K562 (cell line): ENCODE data around the gene OTUB2. TPM values are rescaled to one million over a fixed set of nuclear protein-coding genes. Genes with fewer than 3 reads are reported as not detected.

Experiments
- ATAC-seq: fragments of 200-7000 bp; cut with Tn5 transposase; 3 replicates; pipeline ENCODE4 v1.9.1; 2020; ENCODE audit warnings: moderate library complexity
- BruUV-seq: library from RNA; stranded (reverse); fragments of 400-500 nt; replicated peaks from 2 replicates; lab custom pipeline; 2021; lab: Mats Ljungman, UMichigan
- CTCF ChIA-PET: fragments of 300-600 bp; formaldehyde crosslinking; extraction: SDS; loops from one replicate; lab custom pipeline; 2021; ENCODE audit warnings: low intra/inter-chr PET ratio; lab: Yijun Ruan, JAX
- POLR2A ChIA-PET: fragments of 300-600, 350-650 bp; sonication (Branson Sonifier 250); formaldehyde crosslinking; extraction: SDS; loops from one replicate; lab custom pipeline; 2021; ENCODE audit warnings: antibody characterized with exemption, inconsistent platforms; lab: Yijun Ruan, JAX
- DNase-seq, 4 experiments: peaks; one replicate each; pipeline versions ENCODE4 v3.0.0 to v3.0.0-alpha.2; 2011 to 2018; ENCODE audit warnings: low spot score in 3 of 4, mixed read lengths in 3 of 4; ENCODE audit errors: extremely low read depth in 1 of 4
- FAIRE-seq: peaks from 2 replicates; lab custom pipeline; 2011; peaks lifted over from hg19 to GRCh38; lab: Jason Lieb, UNC
- H2AFZ ChIP-seq: 2 replicates; pipeline ENCODE4 v1.6.0; 2011; ENCODE audit warnings: low read depth, low read length, control low read depth, inconsistent platforms
- H3K27ac ChIP-seq: fragments of 200-600 bp; 3 replicates; pipeline ENCODE4 v1.8.0; 2011; ENCODE audit warnings: low read depth, mild to moderate bottlenecking, control low read depth, inconsistent platforms, low read length, moderate library complexity, mixed read lengths; ENCODE audit errors: extremely low read depth
- H3K27me3 ChIP-seq, 2 experiments: fragments of 300-600 bp in 1 of 2; 2 replicates in 1 of 2; 3 replicates in 1 of 2; pipeline versions ENCODE4 v1.6.0 to v1.8.0; 2011; ENCODE audit warnings: inconsistent platforms in 2 of 2, low read length in 2 of 2, mild to moderate bottlenecking in 1 of 2, mixed read lengths in 1 of 2, moderate library complexity in 1 of 2; ENCODE audit not compliant: control insufficient read depth in 2 of 2, insufficient read depth in 2 of 2
- H3K36me3 ChIP-seq: fragments of 300-600 bp; 3 replicates; pipeline ENCODE4 v1.8.0; 2011; ENCODE audit warnings: mild to moderate bottlenecking, low read length, inconsistent platforms; ENCODE audit not compliant: control insufficient read depth, insufficient read depth
- H3K4me1 ChIP-seq, 2 experiments: fragments of 200-600 bp in 1 of 2; replicated peaks in 1 of 2; 2 replicates in 1 of 2; 3 replicates in 1 of 2; pipeline versions ENCODE4 v1.5.1 to v1.8.0; 2011; ENCODE audit warnings: inconsistent platforms in 2 of 2, low read length in 2 of 2, mild to moderate bottlenecking in 1 of 2, mixed read lengths in 1 of 2, moderate library complexity in 1 of 2; ENCODE audit not compliant: control insufficient read depth in 2 of 2, insufficient read depth in 2 of 2
- H3K4me2 ChIP-seq: 2 replicates; pipeline ENCODE4 v1.6.1; 2011; ENCODE audit warnings: low read length, control low read depth, inconsistent platforms, mixed read lengths; ENCODE audit not compliant: insufficient read depth
- H3K4me3 ChIP-seq: fragments of 200-600 bp; sonication (generic), shearing (Covaris generic); 2 replicates; pipeline ENCODE4 v1.5.1; 2016; ENCODE audit warnings: control low read depth, inconsistent platforms
- H3K79me2 ChIP-seq: fragments of 200-600 bp; 3 replicates; pipeline ENCODE4 v1.8.0; 2011; ENCODE audit warnings: low read length, inconsistent platforms; ENCODE audit not compliant: control insufficient read depth, insufficient read depth
- H3K9ac ChIP-seq, 2 experiments: 2 replicates each; pipeline versions ENCODE4 v1.6.0 to v1.6.1; 2011; ENCODE audit warnings: low read depth in 2 of 2, low read length in 2 of 2, control low read depth in 1 of 2, inconsistent platforms in 1 of 2, mild to moderate bottlenecking in 1 of 2, mixed read lengths in 1 of 2; ENCODE audit not compliant: insufficient read depth in 1 of 2
- H3K9me1 ChIP-seq: one replicate; pipeline ENCODE4 v1.6.0; 2011; ENCODE audit warnings: inconsistent platforms, mild to moderate bottlenecking, low read length, moderate library complexity; ENCODE audit not compliant: control insufficient read depth, insufficient read depth
- H3K9me3 ChIP-seq: replicated peaks from 2 replicates; pipeline ENCODE4 v1.5.1; 2011; ENCODE audit warnings: low read depth, low read length, inconsistent platforms; ENCODE audit not compliant: control insufficient read depth, insufficient read depth
- H4K20me1 ChIP-seq: replicated peaks from 2 replicates; pipeline ENCODE4 v1.6.1; 2011; ENCODE audit warnings: low read length, inconsistent platforms, mixed read lengths; ENCODE audit not compliant: control insufficient read depth, insufficient read depth
- ARHGAP35 ChIP-seq: fragments of 450-650 bp; IDR thresholded peaks from 2 replicates; pipeline ENCODE4 v1.6.1; 2018; ENCODE audit not compliant: partially characterized antibody
- DDX20 ChIP-seq: fragments of 450-650 bp; IDR thresholded peaks from 2 replicates; pipeline ENCODE4 v1.6.1; 2016; ENCODE audit warnings: missing genetic modification characterization, low read depth, mild to moderate bottlenecking, missing compliant biosample characterization, moderate library complexity
- ELK3 ChIP-seq: fragments of 450-650 bp; formaldehyde crosslinking; IDR thresholded peaks from 2 replicates; pipeline ENCODE4 v1.4.0; 2020; ENCODE audit warnings: mild to moderate bottlenecking
- ETS1 ChIP-seq: conservative IDR thresholded peaks from 2 replicates; pipeline ENCODE4 v1.6.1; 2011; ENCODE audit warnings: low read depth, mild to moderate bottlenecking, low read length; ENCODE audit not compliant: control insufficient read depth
- GTF2E2 ChIP-seq: fragments of 200-800 bp; sonication (Bioruptor generic); IDR thresholded peaks from 2 replicates; pipeline ENCODE4 v1.6.1; 2016; ENCODE audit warnings: missing genetic modification characterization, missing compliant biosample characterization
- HDAC2 ChIP-seq: fragments of 450-650 bp; IDR thresholded peaks from 2 replicates; pipeline ENCODE4 v1.6.1; 2016; ENCODE audit warnings: mild to moderate bottlenecking
- ILK ChIP-seq: fragments of 450-650 bp; IDR thresholded peaks from 2 replicates; pipeline ENCODE4 v1.6.1; 2016; ENCODE audit warnings: missing genetic modification characterization, low read depth, mild to moderate bottlenecking, missing compliant biosample characterization, moderate library complexity, borderline replicate concordance
- KLF10 ChIP-seq: fragments of 250-450 bp; sonication (Bioruptor Pico); IDR thresholded peaks from 2 replicates; pipeline ENCODE4 v1.6.1; 2021; ENCODE audit warnings: matching md5 sums
- MBD2 ChIP-seq: sonication (generic); IDR thresholded peaks from 2 replicates; pipeline ENCODE4 v1.6.1; 2016; ENCODE audit warnings: low read depth, borderline replicate concordance
- NR2C2 ChIP-seq, 2 experiments: fragments of 200-800 bp in 1 of 2; sonication (Bioruptor generic) in 1 of 2; sonication (generic) in 1 of 2; formaldehyde crosslinking in 1 of 2; IDR thresholded peaks; 2 replicates each; pipeline versions ENCODE4 v1.6.1 to v1.8.0; 2016 to 2022; ENCODE audit warnings: mild to moderate bottlenecking in 1 of 2, missing compliant biosample characterization in 1 of 2, missing genetic modification characterization in 1 of 2, missing genetic modification reagents in 1 of 2
- RAD51 ChIP-seq: fragments of 450-650 bp; IDR thresholded peaks from 2 replicates; pipeline ENCODE4 v1.7.1; 2016; ENCODE audit warnings: low read depth, mild to moderate bottlenecking, borderline replicate concordance
- RFX5 ChIP-seq: IDR thresholded peaks from 2 replicates; pipeline ENCODE4 v1.6.1; 2011; ENCODE audit warnings: low read depth, mild to moderate bottlenecking, improper control_type of control experiment, low read length
- ZNF212 ChIP-seq: fragments of 450-650 bp; formaldehyde crosslinking; IDR thresholded peaks from 2 replicates; pipeline ENCODE4 v1.4.0; 2020; ENCODE audit warnings: mild to moderate bottlenecking
- ZNF696 ChIP-seq: fragments of 250-450 bp; sonication (Bioruptor Pico); conservative IDR thresholded peaks from 2 replicates; pipeline ENCODE4 v1.4.0; 2020; ENCODE audit warnings: mild to moderate bottlenecking, moderate library complexity
- ZNF77 ChIP-seq: fragments of 250-450 bp; sonication (Bioruptor Pico); IDR thresholded peaks from 2 replicates; pipeline ENCODE4 v1.5.0; 2020
- WGBS: fragments of 100-300 bp; shearing (Covaris generic); methylation state at CpG from one replicate; pipeline ENCODE4 v1.1.6; 2016; ENCODE audit warnings: low coverage, mixed read lengths; ENCODE audit not compliant: insufficient coverage; ENCODE audit errors: missing lambda C conversion rate; 5-methylcytosine and 5-hydroxymethylcytosine counted together
- in situ Hi-C: fragments of 300-500 bp; cut with MboI; formaldehyde crosslinking; loops from 4 replicates; pipeline ENCODE4 v1.15.0; 2018; ENCODE audit warnings: inconsistent platforms, mixed read lengths
- intact Hi-C: fragments of 100-400 bp; cut with micrococcal nuclease; formaldehyde crosslinking; loops from 2 replicates; pipeline ENCODE4 v1.14.2; 2022
- polyA plus RNA-seq, 8 experiments: library from polyadenylated mRNA; depleted of rRNA in 4 of 8; stranded (reverse) in 5 of 8; unstranded in 3 of 8; fragments of >200 nt; fragmentation: Nextera tagmentation in 2 of 8; fragmentation: Illumina TruSeq in 1 of 8; extraction: Ambion mirVana in 2 of 8; extraction: Trizol in 1 of 8; gene quantifications; 2 replicates each; pipeline versions ENCODE4 v1.2.1 to v1.2.3, GENCODE V29; 2011 to 2014; ENCODE audit warnings: inconsistent platforms in 1 of 8, missing spikeins in 1 of 8
- total RNA-seq, 7 experiments: library from RNA; depleted of rRNA in 6 of 7; stranded (reverse); fragments of >200 nt in 6 of 7; fragmentation: Illumina TruSeq in 2 of 7; extraction: Trizol in 2 of 7; gene quantifications; 2 replicates each; pipeline versions ENCODE4 v1.2.1 to v1.2.3, GENCODE V29; 2011 to 2021; ENCODE audit warnings: low replicate concordance in 1 of 7

OTUB2 gene
- total and polyA plus RNA-seq, 9 of the 15 experiments (the other 6 are each of a cell fraction or from before 2014, with no cell fraction given): 0.01 to 0.31 (median 0.11) TPM

GRCh38 chr14:94041551-94042346 is 15.6 kb downstream of the OTUB2 start:
- no peaks in the 10 kb centered on the region for H3K9me3 ChIP-seq
- H3K27ac ChIP-seq: no peak overlapping the region
- BruUV-seq: no TSS peak
- H4K20me1 ChIP-seq: no peaks in the 10 kb centered on the region
- in situ Hi-C loops: no loop called here
- no peak for FAIRE-seq
- CTCF ChIA-PET: no interaction called here
- H3K27me3 ChIP-seq: peaks cover 4 to 15% of the 10 kb centered on the region in 2 experiments; a peak in 4 of 5 replicates
- POLR2A ChIA-PET: interaction anchor here (0.7 to 0.9 kb wide), 3 partner anchors 8 to 72 kb away, joined by 3 read pairs; no protein-coding TSS in a partner anchor
- no peak for TF ChIP-seq RAD51
- TF ChIP-seq RFX5: no peak
- no peak for TF ChIP-seq ZNF212 (CRISPR knock-in tag)
- no peak for TF ChIP-seq ZNF696 (CRISPR knock-in tag)
- no peak for TF ChIP-seq ARHGAP35
- no peak for TF ChIP-seq ILK
- no peak for TF ChIP-seq HDAC2
- TF ChIP-seq ZNF77 (CRISPR knock-in tag): no peak
- TF ChIP-seq GTF2E2 (tag): no peak
- TF ChIP-seq ELK3: no peak
- TF ChIP-seq MBD2: no peak
- TF ChIP-seq NR2C2 (CRISPR knock-in tag; IDR thresholded peaks at IDR 0.05): no peak
- TF ChIP-seq NR2C2 (tag; IDR thresholded peaks at IDR 0.05): no peak
- no peak for TF ChIP-seq DDX20 (tag)
- no peak for TF ChIP-seq ETS1
- no peak for TF ChIP-seq KLF10
- H3K9me1 ChIP-seq: no peaks in the 10 kb centered on the region
- no peaks in the 10 kb centered on the region for H3K79me2 ChIP-seq
- H2AFZ ChIP-seq: no peak overlapping the region
- H3K4me3 ChIP-seq: no peak overlapping the region
- peaks cover 0 to 6% of the 10 kb centered on the region in 2 experiments; a peak in 2 of 5 replicates for H3K4me1 ChIP-seq
- no peak overlapping the region for H3K9ac ChIP-seq
- WGBS: 22% methylated on average over 9 of the region's 18 CpGs
- H3K36me3 ChIP-seq: peaks cover 16% of the 10 kb centered on the region; the same call in 1 of the 3 replicates
- DNase-seq: no peak
- intact Hi-C loops: no loop called here
- ATAC-seq: peak; percentile 15; the same call in 2 of the 3 replicates
- no peak overlapping the region for H3K4me2 ChIP-seq
